Lung (tissue), 12 donors: ENCODE data around the gene ANKRD33. TPM values are rescaled to one million over a fixed set of nuclear protein-coding genes. Genes with fewer than 3 reads are reported as not detected.

Experiments used
- ATAC-seq: fragments of 200-7000 bp; cut with Tn5 transposase; one replicate; pipeline ENCODE4 v1.9.1; 2020; ENCODE audit warnings: moderate number of reproducible peaks; ENCODE audit not compliant: insufficient read depth, low FRiP score
- DNase-seq, 3 donors: peaks; one replicate each; pipeline ENCODE4 v3.0.0-alpha.2; 2013 to 2017
- H3K27ac ChIP-seq, 2 donors: one replicate each; pipeline ENCODE4 v1.5.1; 2013; ENCODE audit warnings: mild to moderate bottlenecking in 2 of 2, moderate library complexity in 2 of 2, control low read depth in 1 of 2, inconsistent platforms in 1 of 2, low read depth in 1 of 2, low read length in 1 of 2
- H3K27me3 ChIP-seq, 3 donors: one replicate each; pipeline ENCODE4 v1.5.1; 2013; ENCODE audit warnings: low read length in 2 of 3; ENCODE audit not compliant: control insufficient read depth in 3 of 3, insufficient read depth in 3 of 3
- H3K36me3 ChIP-seq, 4 donors: one replicate each; pipeline ENCODE4 v1.5.1; 2013; ENCODE audit warnings: low read length in 4 of 4, mild to moderate bottlenecking in 1 of 4, moderate library complexity in 1 of 4; ENCODE audit not compliant: control insufficient read depth in 4 of 4, insufficient read depth in 4 of 4
- H3K4me1 ChIP-seq, 5 donors: one replicate each; pipeline ENCODE4 v1.5.1; 2013; ENCODE audit warnings: low read length in 5 of 5, mild to moderate bottlenecking in 2 of 5, moderate library complexity in 1 of 5; ENCODE audit not compliant: control insufficient read depth in 5 of 5, insufficient read depth in 5 of 5
- H3K4me3 ChIP-seq: one replicate; pipeline ENCODE4 v1.5.1; 2013; ENCODE audit warnings: mild to moderate bottlenecking, control low read depth, moderate library complexity
- H3K9ac ChIP-seq, 2 donors: one replicate each; pipeline ENCODE4 v1.5.1; 2013; ENCODE audit warnings: low read length in 2 of 2, control low read depth in 1 of 2; ENCODE audit not compliant: insufficient read depth in 1 of 2
- H3K9me3 ChIP-seq, 4 donors: one replicate each; pipeline ENCODE4 v1.5.1; 2013; ENCODE audit warnings: low read length in 3 of 4, mild to moderate bottlenecking in 1 of 4, moderate library complexity in 1 of 4; ENCODE audit not compliant: control insufficient read depth in 4 of 4, insufficient read depth in 3 of 4
- WGBS, 2 donors: extraction: QIAGEN DNeasy Blood & Tissue Kit; methylation state at CpG; one replicate each; pipeline ENCODE4 v1.1.7; 2013; 5-methylcytosine and 5-hydroxymethylcytosine counted together
- polyA plus RNA-seq, 2 donors: library from polyadenylated mRNA; stranded (reverse); fragments of 200-250 nt; gene quantifications; one replicate each; pipeline ENCODE4 v1.2.1, GENCODE V29; 2013
- total RNA-seq, 2 donors: library from RNA; depleted of rRNA in 1 of 2; stranded (reverse); fragments of >200 nt in 1 of 2; gene quantifications; one replicate each; pipeline ENCODE4 v1.2.1, GENCODE V29; 2014 to 2021
- TF ChIP-seq, protein P1 (sequence below): IDR thresholded peaks from 2 replicates; pipeline ENCODE4 v1.5.1; 2012; ENCODE audit warnings: mild to moderate bottlenecking; ENCODE audit errors: control extremely low read depth, extremely low read depth
- donor health status: control.
- donor health status: control.
- donor health status: Bipolar disorder and iron deficiency.
- donor health status: healthy.
- donor health status: DM: yes; HTN: yes; CAD: no.

The ANKRD33 gene
- total and polyA plus RNA-seq, 4 donors, result 0.14 to 0.50 (median 0.23) TPM

DNA sequence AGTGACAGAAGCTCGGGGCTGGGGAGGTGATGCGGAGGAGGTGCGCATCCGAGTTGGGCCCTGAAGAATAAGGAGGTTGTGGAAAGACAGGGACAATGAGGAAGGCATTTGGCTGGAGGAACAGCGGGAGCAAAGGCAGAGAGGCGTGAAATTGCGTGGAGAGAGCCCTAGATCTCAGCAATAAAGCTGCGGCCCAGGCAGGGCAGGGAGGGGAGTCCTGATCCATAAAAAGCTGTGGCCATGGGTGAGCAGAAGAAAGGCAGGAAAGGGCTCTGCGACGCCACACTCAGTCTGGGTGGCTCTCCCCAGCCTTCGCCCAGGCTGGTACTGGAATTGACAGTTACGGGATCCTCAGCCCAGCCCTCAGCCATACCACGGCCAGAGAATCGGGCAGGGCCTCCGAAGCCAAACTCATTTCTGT lies 41.6 kb upstream of the ANKRD33 start:
- H3K9ac ChIP-seq, result peak overlapping the region in 1 of 2 donors; percentile 37
- DNase-seq, result no peak
- H3K27ac ChIP-seq, result peak overlapping the region in 1 of 2 donors; percentile 59
- ATAC-seq, result no peak
- peaks cover 0 to 22% (median 11%) of the 10 kb centered on the region in 5 donors for H3K4me1 ChIP-seq
- TF ChIP-seq, protein P1, sequence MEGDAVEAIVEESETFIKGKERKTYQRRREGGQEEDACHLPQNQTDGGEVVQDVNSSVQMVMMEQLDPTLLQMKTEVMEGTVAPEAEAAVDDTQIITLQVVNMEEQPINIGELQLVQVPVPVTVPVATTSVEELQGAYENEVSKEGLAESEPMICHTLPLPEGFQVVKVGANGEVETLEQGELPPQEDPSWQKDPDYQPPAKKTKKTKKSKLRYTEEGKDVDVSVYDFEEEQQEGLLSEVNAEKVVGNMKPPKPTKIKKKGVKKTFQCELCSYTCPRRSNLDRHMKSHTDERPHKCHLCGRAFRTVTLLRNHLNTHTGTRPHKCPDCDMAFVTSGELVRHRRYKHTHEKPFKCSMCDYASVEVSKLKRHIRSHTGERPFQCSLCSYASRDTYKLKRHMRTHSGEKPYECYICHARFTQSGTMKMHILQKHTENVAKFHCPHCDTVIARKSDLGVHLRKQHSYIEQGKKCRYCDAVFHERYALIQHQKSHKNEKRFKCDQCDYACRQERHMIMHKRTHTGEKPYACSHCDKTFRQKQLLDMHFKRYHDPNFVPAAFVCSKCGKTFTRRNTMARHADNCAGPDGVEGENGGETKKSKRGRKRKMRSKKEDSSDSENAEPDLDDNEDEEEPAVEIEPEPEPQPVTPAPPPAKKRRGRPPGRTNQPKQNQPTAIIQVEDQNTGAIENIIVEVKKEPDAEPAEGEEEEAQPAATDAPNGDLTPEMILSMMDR, result no peak
- WGBS, 2 donors, result 80 to 86% methylated on average over 15 of the region's 15 CpGs
- no peaks in the 10 kb centered on the region for H3K36me3 ChIP-seq
- peaks cover 0 to 4% (median 3%) of the 10 kb centered on the region in 3 donors for H3K27me3 ChIP-seq
- no peaks in the 10 kb centered on the region for H3K9me3 ChIP-seq
- H3K4me3 ChIP-seq, result no peak overlapping the region

DNA sequence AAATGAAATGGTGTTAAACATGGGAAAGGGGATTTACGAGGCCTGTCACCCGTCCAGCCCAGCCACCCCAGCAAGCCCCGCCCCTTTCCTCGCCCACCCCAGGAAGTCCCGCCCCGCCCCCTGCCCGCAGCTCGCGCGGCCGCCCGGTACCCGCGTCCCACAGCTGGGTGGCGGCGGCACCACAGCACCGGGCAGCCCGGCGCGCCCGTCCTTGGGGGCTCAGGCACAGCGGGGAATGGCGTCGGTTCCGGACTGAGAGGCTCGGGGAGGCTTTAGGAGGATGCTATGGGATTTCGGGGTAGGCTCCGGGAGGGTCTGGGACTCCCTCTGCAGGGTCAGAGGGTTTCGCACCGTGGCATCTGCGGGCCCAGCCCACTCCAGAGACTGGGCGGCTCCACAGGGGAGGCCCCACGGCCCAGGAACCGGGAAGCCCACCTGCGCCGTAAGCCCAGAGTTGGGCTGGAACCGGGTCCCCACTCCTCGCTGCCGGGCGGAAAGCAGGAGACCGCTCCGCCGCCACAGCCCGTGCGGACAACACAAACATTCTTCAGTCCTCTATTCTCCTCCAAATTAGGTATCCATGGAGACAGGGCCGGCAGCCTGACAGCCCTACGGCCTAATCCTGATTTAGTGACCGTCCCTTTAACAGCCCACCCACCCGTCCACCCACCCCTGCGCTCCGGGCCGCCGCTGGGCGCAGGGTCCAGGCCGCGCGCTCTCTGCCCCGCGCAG lies 40.8 kb upstream of the ANKRD33 start:
- peak overlapping the region; percentile 39 for H3K4me3 ChIP-seq
- ATAC-seq (no peak), DNase-seq (peak; percentile 62 to 74 (median 62))
- WGBS, 2 donors, result 1 to 2% methylated on average over 50 to 58 of the region's 59 CpGs
- H3K4me1 ChIP-seq, result peaks cover 0 to 19% (median 7%) of the 10 kb centered on the region in 5 donors
- no peaks in the 10 kb centered on the region for H3K9me3 ChIP-seq
- H3K27ac ChIP-seq, result peak overlapping the region in 1 of 2 donors; percentile 71
- H3K27me3 ChIP-seq, result peaks cover 0 to 4% (median 3%) of the 10 kb centered on the region in 3 donors
- no peaks in the 10 kb centered on the region for H3K36me3 ChIP-seq
- H3K9ac ChIP-seq, result no peak overlapping the region
- TF ChIP-seq, protein P1, result no peak

DNA sequence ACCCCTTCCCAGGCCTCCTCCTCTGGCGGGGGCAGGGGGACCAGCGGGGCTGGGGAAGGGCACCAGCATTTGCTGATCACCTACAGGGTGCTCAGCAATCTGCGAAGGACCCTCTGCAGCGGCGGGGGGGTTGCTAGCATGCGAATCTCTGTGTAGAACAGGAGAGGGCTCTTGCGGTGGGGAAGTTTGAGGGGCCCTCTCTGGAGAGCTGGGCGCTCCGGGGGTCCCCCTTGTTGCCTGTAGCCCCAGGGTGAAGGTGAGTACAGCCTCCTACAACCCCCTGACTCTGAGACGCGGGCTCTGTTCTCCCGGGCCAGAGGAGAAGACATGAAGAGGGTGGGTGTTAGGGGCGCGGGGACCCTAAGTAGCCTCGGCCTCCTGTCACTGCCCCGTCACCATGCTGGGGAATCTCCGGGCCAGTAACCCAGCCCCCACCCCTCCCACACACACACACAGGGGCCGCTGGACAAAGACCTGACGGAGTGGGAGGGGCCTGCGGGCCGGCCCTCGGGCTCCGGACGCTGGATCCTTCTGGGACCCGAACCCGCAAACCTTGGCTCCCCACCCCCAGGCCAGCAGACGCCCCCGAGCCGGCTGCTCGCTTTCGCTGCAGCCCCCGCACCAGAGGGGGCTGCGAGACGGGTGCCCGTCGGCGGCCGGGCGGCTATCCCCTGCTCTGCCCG lies 40.1 kb upstream of the ANKRD33 start:
- ATAC-seq (no peak), DNase-seq (peak in 2 of 3 donors; percentile 31 to 40)
- Histone ChIP-seq H3K9ac (no peak overlapping the region), H3K4me1 (peaks cover 0 to 19% (median 7%) of the 10 kb centered on the region in 5 donors), H3K27ac (peak overlapping the region; percentile 30 to 42), H3K9me3 (peaks cover 0 to 2% (median 0%) of the 10 kb centered on the region in 4 donors), H3K27me3 (peaks cover 0 to 4% (median 3%) of the 10 kb centered on the region in 3 donors), H3K4me3 (peak overlapping the region; percentile 21), H3K36me3 (no peaks in the 10 kb centered on the region)
- TF ChIP-seq, protein P1, result no peak
- 2 to 3% methylated on average over 32 to 40 of the region's 40 CpGs for WGBS, 2 donors
